HG02642 (cell line): ENCODE data around the gene PDE4D.
"Not testable (repeated sequence)": the region's sequence is repeated elsewhere in the genome, so short reads cannot be mapped to it uniquely, and the experiment has no call there.

Source experiments
- ATAC-seq: cut with Tn5 transposase; IDR thresholded peaks from one replicate; pipeline ENCODE4 v1.9.1; 2021; ENCODE audit warnings: mild to moderate bottlenecking; ENCODE audit not compliant: unreplicated experiment, poor library complexity

Gene PDE4D

DNA sequence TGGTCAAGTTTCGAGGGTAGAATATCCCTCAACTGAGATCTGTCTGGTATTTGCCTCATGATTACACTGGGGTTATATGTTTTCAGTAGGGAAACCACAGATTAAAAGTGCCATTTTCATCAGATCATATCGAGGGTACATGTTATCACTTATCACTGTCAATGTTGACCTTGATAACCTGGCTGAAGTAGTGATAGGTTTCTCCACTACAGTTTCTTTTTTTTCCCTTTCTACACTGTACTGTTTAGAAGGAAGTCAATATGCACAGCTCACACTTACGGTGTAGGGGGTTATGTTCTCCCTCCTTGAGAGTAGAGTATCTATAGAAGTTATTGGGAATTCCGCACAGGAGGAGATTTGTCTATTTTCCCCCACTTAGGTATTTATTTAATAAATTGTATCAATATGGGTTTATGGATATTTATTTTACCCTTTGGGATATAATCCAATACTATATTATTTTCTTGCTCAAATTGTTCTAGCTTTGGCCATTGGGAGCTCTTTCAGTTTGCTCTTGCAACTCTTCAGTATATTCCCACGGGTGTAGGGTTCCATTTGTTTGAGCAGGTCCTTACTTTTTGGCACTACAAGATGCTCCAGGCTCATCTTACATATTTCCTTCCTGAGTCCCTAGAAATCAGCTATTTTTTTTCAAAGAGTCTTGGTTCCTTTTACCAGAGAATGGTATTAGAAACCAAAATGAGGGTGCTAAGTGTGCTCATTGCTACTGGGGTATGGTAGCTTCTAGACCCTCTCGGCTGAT lies 866.2 kb downstream of the PDE4D start:
- ATAC-seq, result no peak

- no peak for ATAC-seq
These were observed 867.8 kb downstream of the PDE4D start for GRCh38 chr5:59025734-59026133.

DNA sequence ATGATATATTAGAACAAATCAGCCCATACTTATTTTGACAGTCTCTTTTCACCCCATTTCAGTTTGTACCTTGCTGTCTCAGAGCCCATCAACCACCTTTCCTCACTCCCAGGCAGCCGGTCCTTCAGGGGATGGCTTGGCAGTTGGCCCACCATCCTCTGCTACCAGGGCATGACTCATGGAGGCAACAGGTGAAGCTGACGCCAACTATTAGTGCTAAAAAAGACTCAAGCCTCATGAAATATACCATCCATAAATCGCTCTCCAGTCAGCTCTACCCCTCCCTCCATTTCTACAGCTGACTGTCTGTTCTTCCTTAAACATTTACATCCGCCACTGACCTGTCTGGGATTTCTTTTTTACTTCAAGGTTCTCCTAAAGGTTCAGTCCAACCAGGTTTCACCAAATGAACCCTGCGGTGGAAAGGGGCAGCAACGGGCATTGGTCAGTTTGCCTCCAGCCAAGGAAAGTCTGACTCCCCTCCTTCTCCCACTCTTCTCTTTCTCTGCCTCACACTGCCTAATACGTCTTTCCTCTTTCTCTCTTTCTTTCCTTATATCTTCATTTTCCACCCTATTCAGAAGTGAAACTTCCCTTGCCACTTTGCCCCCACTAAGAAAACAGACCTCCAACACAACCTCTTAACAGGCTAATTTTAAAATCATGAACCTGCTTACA lies 871.5 kb downstream of the PDE4D start:
- no peak for ATAC-seq

GRCh38 chr5:59021286-59021673 lies 872.2 kb downstream of the PDE4D start:
- no peak for ATAC-seq

GRCh38 chr5:59020611-59021285 lies 872.8 kb downstream of the PDE4D start:
- no peak for ATAC-seq

DNA sequence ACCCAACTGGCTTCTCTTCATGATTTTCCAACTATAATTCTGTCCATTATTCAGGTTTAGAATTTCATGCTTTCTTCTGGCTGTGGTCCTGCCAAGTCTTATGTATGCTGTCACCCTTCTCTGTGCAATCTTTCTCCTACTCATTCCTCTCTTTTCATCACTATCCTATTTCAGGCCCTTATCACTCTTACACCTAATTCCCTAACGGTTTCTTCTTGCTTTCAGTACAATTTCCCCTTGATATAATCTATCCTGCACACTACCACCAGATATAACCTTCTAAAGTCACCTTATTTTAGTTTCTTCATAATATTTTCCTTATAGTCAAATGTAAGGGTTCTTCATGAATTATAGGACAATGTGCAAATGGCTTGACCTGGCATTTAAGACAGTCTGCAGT lies 874.4 kb downstream of the PDE4D start:
- no peak for ATAC-seq

DNA sequence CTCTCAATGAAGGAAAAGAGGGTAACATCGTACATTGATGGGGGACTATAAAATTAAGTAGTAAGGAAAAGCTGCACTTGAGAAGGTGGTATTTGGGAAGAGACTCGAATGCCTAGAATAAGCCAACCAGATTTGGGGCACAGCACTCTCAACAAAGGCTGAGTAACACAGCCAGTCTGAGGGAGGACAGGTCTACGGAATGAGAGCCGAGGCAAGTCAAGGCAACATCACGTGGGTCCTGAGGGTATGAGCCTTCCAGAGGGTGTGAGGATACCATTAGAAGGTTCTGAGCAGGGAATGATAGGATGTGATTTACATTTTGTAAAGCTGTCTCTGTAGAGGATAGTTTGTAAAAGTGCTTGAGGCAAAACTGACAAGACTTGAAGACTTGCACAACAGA lies 876.6 kb downstream of the PDE4D start:
- no peak for ATAC-seq

GRCh38 chr5:59008816-59009473 lies 884.6 kb downstream of the PDE4D start:
- no peak for ATAC-seq

GRCh38 chr5:59007460-59008063 lies 886.0 kb downstream of the PDE4D start:
- no peak for ATAC-seq

DNA sequence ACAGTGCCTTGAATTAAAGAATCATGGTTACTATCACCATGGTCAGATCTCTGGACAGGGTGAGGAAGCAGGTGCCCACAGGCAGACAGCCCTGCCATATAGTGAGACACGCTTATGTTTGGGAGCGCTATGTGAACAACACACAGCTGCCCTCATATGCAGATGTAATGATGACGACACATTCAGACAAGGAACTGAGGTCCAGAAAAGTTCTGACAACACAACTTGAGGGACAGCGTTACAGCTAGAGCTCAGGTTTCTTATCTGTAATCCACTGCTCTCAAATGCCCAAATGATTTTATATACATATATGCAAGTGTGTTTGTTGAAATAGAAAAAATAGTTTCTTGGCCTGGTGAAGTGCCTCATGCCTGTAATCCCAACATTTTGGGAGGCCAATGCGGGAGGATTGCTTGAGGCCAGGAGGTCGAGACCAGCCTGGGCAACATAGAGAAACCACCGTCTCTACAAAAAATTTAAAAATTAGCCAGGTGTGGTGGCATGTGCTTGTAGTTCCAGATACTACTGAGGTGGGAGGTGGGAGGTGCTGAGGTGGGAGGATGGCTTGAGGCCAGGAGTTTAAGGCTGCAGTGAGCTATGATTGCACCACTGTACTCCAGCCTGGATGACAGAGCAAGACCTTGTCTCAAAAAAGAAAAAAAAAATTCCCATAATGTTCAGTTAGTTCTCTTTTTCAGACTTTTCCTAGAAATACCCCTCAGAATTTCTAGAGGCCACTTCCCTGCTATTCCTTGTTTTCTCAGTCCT lies 887.4 kb downstream of the PDE4D start:
- no peak for ATAC-seq

DNA sequence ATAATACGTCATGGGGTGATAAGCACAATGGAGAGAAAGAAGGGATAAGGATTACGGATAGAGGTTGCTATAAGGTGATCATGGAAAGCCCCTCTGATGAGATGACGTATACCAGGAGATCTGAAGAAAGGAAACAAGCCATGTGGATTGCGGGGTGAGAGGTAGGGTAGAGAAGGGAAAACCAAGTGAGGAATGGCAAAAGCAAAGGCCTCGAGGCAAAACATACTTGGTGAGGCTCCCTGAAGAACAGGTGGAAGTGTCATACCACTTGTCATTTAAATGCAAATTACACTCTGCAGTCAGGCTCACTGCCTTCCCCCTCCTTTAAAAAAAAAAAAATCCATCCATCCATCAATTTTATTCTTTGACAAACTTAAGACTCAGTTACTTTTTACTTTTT lies 889.9 kb downstream of the PDE4D start:
- ATAC-seq, result no peak

DNA sequence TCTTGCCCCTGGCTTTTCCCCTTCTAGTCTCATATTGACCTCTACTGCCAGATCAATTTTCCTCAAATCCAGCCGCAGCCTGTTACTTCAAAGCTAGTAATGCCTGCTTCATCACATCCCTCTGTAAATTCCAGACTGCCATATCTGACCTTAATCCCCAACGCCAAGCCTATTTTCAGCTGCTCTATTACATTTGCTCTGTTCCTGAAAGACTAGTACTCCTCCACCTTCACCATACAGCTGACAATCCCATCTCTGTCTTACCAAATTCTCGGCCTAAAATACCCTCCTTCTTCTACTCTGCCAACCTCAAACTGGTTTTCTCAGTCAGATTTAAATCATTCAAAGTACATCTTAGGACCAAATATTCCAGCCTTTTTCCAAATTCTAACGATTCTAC lies 890.4 kb downstream of the PDE4D start:
- no peak for ATAC-seq

GRCh38 chr5:59002162-59002825 lies 891.2 kb downstream of the PDE4D start:
- no peak for ATAC-seq

DNA sequence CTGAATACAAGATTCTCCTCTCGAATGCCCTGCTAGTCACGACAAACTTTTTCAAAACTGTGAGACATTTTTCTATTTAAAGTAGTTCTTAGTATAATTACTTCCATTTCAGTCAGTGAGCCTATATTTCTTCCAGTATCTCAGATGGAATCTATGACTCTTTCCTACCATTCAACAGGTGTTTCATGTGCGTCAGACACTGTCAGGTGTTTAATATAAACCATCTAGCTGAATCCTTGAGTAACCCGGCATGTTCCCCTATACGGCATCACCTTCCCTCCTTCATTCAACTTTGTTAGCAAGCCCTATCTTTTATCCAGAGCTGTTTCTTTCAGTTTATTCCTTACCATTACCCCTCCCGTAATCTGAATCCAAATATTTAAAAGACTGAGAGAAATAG lies 891.8 kb downstream of the PDE4D start:
- no peak for ATAC-seq

DNA sequence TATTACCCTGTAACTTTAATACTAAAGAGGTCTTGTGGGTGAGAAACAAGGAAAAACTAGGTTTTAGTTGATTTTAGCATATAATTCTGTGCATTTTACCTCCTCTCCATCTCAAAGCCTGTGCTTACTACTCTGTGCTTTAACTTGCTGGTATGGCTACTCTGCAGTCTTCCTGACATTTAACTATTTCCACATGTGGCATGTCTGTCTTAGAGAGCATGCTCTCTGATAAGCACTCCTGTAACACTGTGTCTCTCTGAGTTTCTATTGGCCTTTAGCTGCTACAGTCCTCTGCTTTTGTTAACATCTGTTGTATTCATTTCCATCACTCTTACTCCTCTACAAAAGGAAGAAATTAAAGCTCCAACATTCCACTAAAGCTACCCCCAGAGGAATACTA lies 892.4 kb downstream of the PDE4D start:
- ATAC-seq, result no peak

DNA sequence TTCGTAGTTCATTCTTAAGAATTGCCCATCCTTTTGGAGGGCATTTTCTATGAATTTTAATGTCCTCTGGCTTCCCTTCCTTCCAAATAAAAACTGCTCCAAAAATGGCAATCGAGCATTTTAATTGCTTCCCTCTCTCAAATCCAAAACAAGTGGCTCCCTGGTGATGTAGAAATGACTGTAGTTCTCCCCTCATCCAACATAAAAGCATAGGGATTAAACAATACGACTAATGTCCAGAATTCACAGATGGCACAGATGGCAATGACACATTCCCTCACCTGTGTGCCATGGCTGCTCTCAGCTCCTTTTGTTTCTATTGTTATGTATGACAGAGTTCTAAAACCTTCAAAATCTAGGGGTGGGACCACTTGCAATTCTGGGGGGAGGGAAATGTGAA lies 893.3 kb downstream of the PDE4D start:
- ATAC-seq, result no peak

- no peak for ATAC-seq
These were observed 893.7 kb downstream of the PDE4D start for GRCh38 chr5:58999804-59000203.

- ATAC-seq, result no peak
These were observed 895.0 kb downstream of the PDE4D start for GRCh38 chr5:58998544-58998943.

DNA sequence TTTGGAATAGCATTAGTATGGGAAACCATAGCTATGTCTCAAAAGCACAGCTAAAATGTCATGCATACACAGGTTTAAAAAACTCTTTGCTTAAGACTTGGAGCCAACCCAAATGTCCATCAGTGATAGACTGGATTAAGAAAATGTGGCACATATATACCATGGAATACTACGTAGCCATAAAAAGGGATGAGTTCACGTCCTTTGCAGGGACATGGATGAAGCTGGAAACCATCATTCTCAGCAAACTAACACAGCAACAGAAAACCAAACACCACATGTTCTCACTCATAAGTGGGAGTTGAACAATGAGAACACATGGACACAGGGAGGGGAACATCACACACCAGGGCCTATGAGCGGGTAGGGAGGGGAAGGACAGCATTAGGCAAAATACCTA lies 897.7 kb downstream of the PDE4D start:
- not testable (repeated sequence) for ATAC-seq
